Mesenchymal stem cell (in vitro differentiated cells and primary cell): ENCODE results near the gene MYL12A.

Experiments used
- DNase-seq: peaks from one replicate; pipeline ENCODE4 v3.0.0-alpha.2; 2013
- H2AFZ ChIP-seq: one replicate; pipeline ENCODE4 v1.6.1; 2013; ENCODE audit warnings: low read depth, mild to moderate bottlenecking, control low read depth, inconsistent platforms, low read length, moderate library complexity
- H2AK5ac ChIP-seq: 2 replicates; pipeline ENCODE4 v1.6.1; 2013; ENCODE audit warnings: low read length, moderate library complexity, mild to moderate bottlenecking, inconsistent platforms; ENCODE audit not compliant: severe bottlenecking
- H2BK120ac ChIP-seq: one replicate; pipeline ENCODE4 v1.6.1; 2013; ENCODE audit warnings: low read depth, mild to moderate bottlenecking, inconsistent platforms, low read length, moderate library complexity
- H2BK12ac ChIP-seq, 2 experiments: one replicate each; pipeline ENCODE4 v1.6.1; 2013; ENCODE audit warnings: inconsistent platforms in 2 of 2, low read length in 2 of 2, mild to moderate bottlenecking in 2 of 2, moderate library complexity in 2 of 2, control low read depth in 1 of 2
- H2BK15ac ChIP-seq: one replicate; pipeline ENCODE4 v1.6.1; 2013; ENCODE audit warnings: mild to moderate bottlenecking, low read depth, inconsistent platforms; ENCODE audit not compliant: poor library complexity, severe bottlenecking
- H2BK5ac ChIP-seq: 2 replicates; pipeline ENCODE4 v1.6.1; 2013; ENCODE audit warnings: low read depth, mild to moderate bottlenecking, low read length, control low read depth, inconsistent platforms; ENCODE audit not compliant: poor library complexity, severe bottlenecking
- H3K14ac ChIP-seq, 2 experiments: one replicate each; pipeline ENCODE4 v1.6.1; 2013; ENCODE audit warnings: inconsistent platforms in 2 of 2, low read length in 2 of 2, control low read depth in 1 of 2, mild to moderate bottlenecking in 1 of 2, moderate library complexity in 1 of 2
- H3K18ac ChIP-seq, 2 experiments: one replicate each; pipeline ENCODE4 v1.6.1; 2013; ENCODE audit warnings: inconsistent platforms in 2 of 2, low read length in 2 of 2, control low read depth in 1 of 2, low read depth in 1 of 2, mild to moderate bottlenecking in 1 of 2
- H3K23ac ChIP-seq, 2 experiments: one replicate each; pipeline ENCODE4 v1.6.1; 2013; ENCODE audit warnings: inconsistent platforms in 2 of 2, low read length in 2 of 2, mild to moderate bottlenecking in 2 of 2, moderate library complexity in 2 of 2, control low read depth in 1 of 2
- H3K27ac ChIP-seq: 2 replicates; pipeline ENCODE4 v1.5.1; 2013; ENCODE audit warnings: mild to moderate bottlenecking, moderate library complexity, low read length, control low read depth, inconsistent platforms; ENCODE audit not compliant: poor library complexity, severe bottlenecking
- H3K27me3 ChIP-seq, 2 experiments: 2 replicates each; pipeline versions ENCODE4 v1.6.1 to v1.7.0; 2013; ENCODE audit warnings: low read length in 2 of 2, mild to moderate bottlenecking in 2 of 2, moderate library complexity in 2 of 2, control low read depth in 1 of 2, inconsistent platforms in 1 of 2; ENCODE audit not compliant: control insufficient read depth in 1 of 2, insufficient read depth in 1 of 2
- H3K36me3 ChIP-seq, 2 experiments: 2 replicates each; pipeline versions ENCODE4 v1.6.1 to v1.7.0; 2013; ENCODE audit warnings: low read length in 2 of 2, control low read depth in 1 of 2, inconsistent platforms in 1 of 2, low read depth in 1 of 2, mild to moderate bottlenecking in 1 of 2; ENCODE audit not compliant: insufficient read depth in 2 of 2, control insufficient read depth in 1 of 2
- H3K4ac ChIP-seq, 2 experiments: one replicate each; pipeline ENCODE4 v1.6.1; 2013; ENCODE audit warnings: inconsistent platforms in 2 of 2, low read length in 2 of 2, mild to moderate bottlenecking in 2 of 2, moderate library complexity in 2 of 2, control low read depth in 1 of 2, low read depth in 1 of 2
- H3K4me1 ChIP-seq: 2 replicates; pipeline ENCODE4 v1.6.1; 2013; ENCODE audit warnings: low read depth, low read length, control low read depth; ENCODE audit not compliant: control insufficient read depth, insufficient read depth
- H3K4me2 ChIP-seq: 2 replicates; pipeline ENCODE4 v1.6.1; 2013; ENCODE audit warnings: low read length, mild to moderate bottlenecking, inconsistent platforms; ENCODE audit not compliant: poor library complexity, severe bottlenecking
- H3K4me3 ChIP-seq, 2 experiments: 2 replicates each; pipeline versions ENCODE4 v1.5.1 to v1.7.0; 2013; ENCODE audit warnings: low read length in 2 of 2, mild to moderate bottlenecking in 2 of 2, control low read depth in 1 of 2, low read depth in 1 of 2; ENCODE audit not compliant: insufficient read depth in 1 of 2
- H3K79me1 ChIP-seq: replicated peaks from 2 replicates; pipeline ENCODE4 v1.6.1; 2013; ENCODE audit warnings: mild to moderate bottlenecking, control low read depth, low read length, inconsistent platforms; ENCODE audit not compliant: poor library complexity, severe bottlenecking
- H3K9ac ChIP-seq: 2 replicates; pipeline ENCODE4 v1.7.0; 2013; ENCODE audit warnings: mild to moderate bottlenecking, low read length, moderate library complexity
- H3K9me3 ChIP-seq: 2 replicates; pipeline ENCODE4 v1.7.0; 2013; ENCODE audit warnings: mild to moderate bottlenecking, low read length; ENCODE audit not compliant: control insufficient read depth
- H4K8ac ChIP-seq: one replicate; pipeline ENCODE4 v1.6.1; 2013; ENCODE audit warnings: inconsistent platforms, mild to moderate bottlenecking, low read length, moderate library complexity
- H4K91ac ChIP-seq: one replicate; pipeline ENCODE4 v1.6.1; 2013; ENCODE audit warnings: mild to moderate bottlenecking, low read length, inconsistent platforms
- WGBS: methylation state at CpG from one replicate; pipeline ENCODE4 v1.1.7; 2013; ENCODE audit warnings: mixed read lengths; 5-methylcytosine and 5-hydroxymethylcytosine counted together

Gene MYL12A

GRCh38 chr18:3281456-3282400 is 34.1 kb downstream of the MYL12A start:
- Histone ChIP-seq H3K4me1 (peaks cover 2% of the 10 kb centered on the region), H2BK120ac (no peak overlapping the region), H3K18ac (no peak overlapping the region), H3K4me3 (no peak overlapping the region), H3K9me3 (no peaks in the 10 kb centered on the region), H2BK5ac (no peak overlapping the region), H3K36me3 (peaks cover 6 to 26% of the 10 kb centered on the region in 2 experiments), H2AK5ac (no peak overlapping the region), H2BK12ac (no peak overlapping the region), H2BK15ac (no peak overlapping the region), H3K14ac (no peak overlapping the region), H3K4me2 (no peak overlapping the region), H4K91ac (no peak overlapping the region), H3K4ac (no peak overlapping the region), H3K23ac (no peak overlapping the region), H3K27me3 (no peaks in the 10 kb centered on the region), H4K8ac (no peak overlapping the region), H3K27ac (no peak overlapping the region), H2AFZ (no peak overlapping the region), H3K9ac (peak overlapping the region; percentile 60), H3K79me1 (peaks cover 4% of the 10 kb centered on the region)
- WGBS: 52% methylated on average over 1 of the region's 2 CpGs
- peak; percentile 87 for DNase-seq

- no peak overlapping the region for H2BK12ac ChIP-seq
- no peak overlapping the region for H3K27ac ChIP-seq
- no peak overlapping the region for H2AFZ ChIP-seq
- no peak overlapping the region for H3K23ac ChIP-seq
- H2BK120ac ChIP-seq: no peak overlapping the region
- H3K14ac ChIP-seq: no peak overlapping the region
- no peak overlapping the region for H2AK5ac ChIP-seq
- H3K27me3 ChIP-seq: no peaks in the 10 kb centered on the region
- peaks cover 4% of the 10 kb centered on the region for H3K79me1 ChIP-seq
- no peak overlapping the region for H2BK5ac ChIP-seq
- no peak overlapping the region for H3K4ac ChIP-seq
- no peak overlapping the region for H3K4me2 ChIP-seq
- H2BK15ac ChIP-seq: no peak overlapping the region
- no peak overlapping the region for H3K9ac ChIP-seq
- WGBS: 83% methylated on average over 10 of the region's 10 CpGs
- H4K8ac ChIP-seq: no peak overlapping the region
- H3K4me1 ChIP-seq: peaks cover 2% of the 10 kb centered on the region
- peaks cover 6 to 9% of the 10 kb centered on the region in 2 experiments for H3K36me3 ChIP-seq
- no peaks in the 10 kb centered on the region for H3K9me3 ChIP-seq
- no peak overlapping the region for H4K91ac ChIP-seq
- H3K18ac ChIP-seq: no peak overlapping the region
- H3K4me3 ChIP-seq: no peak overlapping the region
- DNase-seq: no peak
Observed at GRCh38 chr18:3283253-3283863, 35.8 kb downstream of the MYL12A start.

- Histone ChIP-seq H4K8ac (no peak overlapping the region), H3K4ac (no peak overlapping the region), H2AK5ac (peak overlapping the region; percentile 15), H3K4me1 (peaks cover 2% of the 10 kb centered on the region), H3K14ac (no peak overlapping the region), H2BK120ac (no peak overlapping the region), H2BK12ac (peak overlapping the region in 1 of 2 experiments; percentile 59), H3K4me3 (no peak overlapping the region), H3K4me2 (no peak overlapping the region), H4K91ac (no peak overlapping the region), H2BK15ac (no peak overlapping the region), H3K36me3 (peaks cover 4 to 6% of the 10 kb centered on the region in 2 experiments), H2BK5ac (no peak overlapping the region), H3K23ac (no peak overlapping the region), H3K27me3 (no peaks in the 10 kb centered on the region), H2AFZ (no peak overlapping the region), H3K27ac (no peak overlapping the region), H3K9ac (no peak overlapping the region), H3K79me1 (peaks cover 4% of the 10 kb centered on the region), H3K18ac (no peak overlapping the region), H3K9me3 (no peaks in the 10 kb centered on the region)
- 95% methylated on average over 7 of the region's 7 CpGs for WGBS
- DNase-seq: no peak
Observed at GRCh38 chr18:3283908-3284307, 36.3 kb downstream of the MYL12A start.

- H2AFZ ChIP-seq: no peak overlapping the region
Observed at GRCh38 chr18:3284501-3284900, 36.9 kb downstream of the MYL12A start.

More at GRCh38 chr18:3284501-3284900, 36.9 kb downstream of the MYL12A start:
- Histone ChIP-seq H3K9me3 (no peaks in the 10 kb centered on the region), H3K27me3 (no peaks in the 10 kb centered on the region), H3K9ac (no peak overlapping the region), H3K4me3 (no peak overlapping the region), H2BK15ac (no peak overlapping the region), H3K27ac (no peak overlapping the region), H3K4me1 (peaks cover 1% of the 10 kb centered on the region), H3K4me2 (no peak overlapping the region), H3K4ac (no peak overlapping the region), H3K23ac (no peak overlapping the region), H2BK12ac (no peak overlapping the region), H2BK120ac (no peak overlapping the region), H2AK5ac (no peak overlapping the region), H2BK5ac (no peak overlapping the region), H4K8ac (no peak overlapping the region), H3K79me1 (peaks cover 2% of the 10 kb centered on the region), H3K14ac (no peak overlapping the region), H3K18ac (no peak overlapping the region), H3K36me3 (peaks cover 0 to 4% of the 10 kb centered on the region in 2 experiments), H4K91ac (no peak overlapping the region)
- WGBS: 92% methylated on average over 8 of the region's 9 CpGs
- no peak for DNase-seq
